HG03135 (cell line): Measurements from ENCODE around the gene CA5A.

ENCODE experiments used
- ATAC-seq: cut with Tn5 transposase; IDR thresholded peaks from one replicate; pipeline ENCODE4 v1.9.1; 2021; ENCODE audit warnings: mild to moderate bottlenecking, moderate library complexity; ENCODE audit not compliant: unreplicated experiment

The CA5A gene

GRCh38 chr16:87964049-87964659 is 27.8 kb upstream of the CA5A start:
- ATAC-seq: no peak

DNA sequence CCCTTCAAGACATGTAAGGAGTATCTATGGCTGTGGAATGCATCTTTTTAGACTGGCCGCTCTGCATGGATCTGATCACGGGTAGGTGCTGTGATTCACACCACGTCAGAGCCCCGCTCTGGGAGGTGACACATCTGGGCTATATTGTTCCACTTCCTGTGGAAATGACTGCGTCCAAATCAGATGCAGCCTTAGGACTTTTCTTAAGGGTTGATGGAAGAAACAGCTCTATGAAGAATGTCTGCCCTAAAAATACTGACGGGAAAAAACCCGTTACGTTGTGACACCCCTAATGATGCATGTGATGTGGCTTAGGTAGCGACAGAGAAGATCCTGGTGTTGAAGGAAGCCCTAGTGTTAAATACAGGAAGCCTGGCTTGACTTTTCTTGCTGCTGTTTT is 27.1 kb upstream of the CA5A start:
- ATAC-seq: no peak

GRCh38 chr16:87961623-87962022 is 25.3 kb upstream of the CA5A start:
- no peak for ATAC-seq

- ATAC-seq: no peak
Observed at GRCh38 chr16:87960852-87961251, 24.5 kb upstream of the CA5A start.

- ATAC-seq: no peak
Observed at GRCh38 chr16:87960296-87960695, 24.0 kb upstream of the CA5A start.

DNA sequence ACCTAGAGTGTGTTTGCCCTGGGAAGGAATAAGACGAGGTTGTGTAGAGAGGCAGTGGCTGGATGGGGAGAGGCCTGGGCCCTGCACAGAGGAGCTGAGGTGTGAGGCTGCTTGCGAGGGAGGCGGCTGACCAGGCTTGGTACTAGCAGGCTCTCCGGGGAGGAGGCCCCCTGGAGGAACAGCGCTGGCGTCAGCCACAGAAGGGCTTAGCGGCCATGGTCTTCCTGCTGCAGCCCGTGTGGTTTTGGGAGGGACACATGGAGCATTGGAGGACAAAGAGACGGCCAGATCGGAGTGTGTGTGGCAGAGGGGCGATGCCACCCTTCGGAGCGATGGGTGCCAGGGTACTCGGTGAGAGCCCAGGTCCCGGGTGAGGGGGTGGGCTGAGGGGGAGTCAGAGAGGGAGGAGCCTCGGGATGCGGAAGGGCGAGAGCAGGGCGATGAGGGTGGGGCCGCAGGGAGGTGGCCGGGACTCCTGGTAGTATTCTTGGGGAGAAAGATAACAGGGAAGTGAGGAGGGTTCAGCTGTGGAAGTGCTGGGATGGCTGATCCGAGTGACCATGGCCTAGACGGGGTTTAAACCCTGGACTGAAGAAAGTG is 23.2 kb upstream of the CA5A start:
- ATAC-seq: no peak

GRCh38 chr16:87958632-87959031 is 22.3 kb upstream of the CA5A start:
- ATAC-seq: no peak

DNA sequence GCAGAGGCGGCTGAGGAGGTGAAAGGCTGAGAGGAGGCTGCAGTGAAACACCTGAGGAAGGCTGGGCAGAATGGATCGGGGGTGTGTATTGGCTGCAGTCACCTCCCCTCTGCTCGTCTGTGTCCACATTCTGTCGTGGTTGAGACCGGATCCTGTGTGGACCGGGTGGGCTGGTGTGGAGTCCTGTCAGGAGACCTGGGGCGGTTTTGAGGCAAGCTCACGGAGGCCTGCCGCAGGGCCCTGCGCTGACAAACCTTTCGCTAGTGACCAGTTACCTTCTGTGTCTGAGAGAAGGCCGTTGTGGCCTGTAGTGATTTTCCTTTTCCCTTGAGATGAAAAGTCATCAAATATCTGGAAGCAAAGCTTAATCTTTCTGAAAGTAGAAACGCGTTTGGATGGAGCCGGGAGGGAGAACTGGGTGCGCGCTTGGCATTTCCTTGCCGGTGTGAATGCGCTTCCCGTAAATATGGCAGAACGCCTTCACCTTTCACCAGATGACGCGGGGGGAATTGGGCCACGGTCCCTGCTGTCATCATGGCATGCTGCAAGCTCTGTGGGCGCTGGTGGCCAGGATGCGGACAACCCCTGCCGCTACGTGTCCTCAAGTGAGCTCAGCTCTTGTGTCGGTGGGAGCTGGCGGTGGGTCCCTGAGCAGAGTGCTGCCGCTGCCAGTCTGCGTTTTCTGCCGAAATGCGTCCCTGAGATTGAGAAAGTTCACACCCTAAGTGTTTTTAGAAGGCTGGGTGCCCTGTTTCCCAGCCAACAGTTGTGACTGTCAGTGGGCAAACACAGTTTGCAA is 21.2 kb upstream of the CA5A start:
- no peak for ATAC-seq

DNA sequence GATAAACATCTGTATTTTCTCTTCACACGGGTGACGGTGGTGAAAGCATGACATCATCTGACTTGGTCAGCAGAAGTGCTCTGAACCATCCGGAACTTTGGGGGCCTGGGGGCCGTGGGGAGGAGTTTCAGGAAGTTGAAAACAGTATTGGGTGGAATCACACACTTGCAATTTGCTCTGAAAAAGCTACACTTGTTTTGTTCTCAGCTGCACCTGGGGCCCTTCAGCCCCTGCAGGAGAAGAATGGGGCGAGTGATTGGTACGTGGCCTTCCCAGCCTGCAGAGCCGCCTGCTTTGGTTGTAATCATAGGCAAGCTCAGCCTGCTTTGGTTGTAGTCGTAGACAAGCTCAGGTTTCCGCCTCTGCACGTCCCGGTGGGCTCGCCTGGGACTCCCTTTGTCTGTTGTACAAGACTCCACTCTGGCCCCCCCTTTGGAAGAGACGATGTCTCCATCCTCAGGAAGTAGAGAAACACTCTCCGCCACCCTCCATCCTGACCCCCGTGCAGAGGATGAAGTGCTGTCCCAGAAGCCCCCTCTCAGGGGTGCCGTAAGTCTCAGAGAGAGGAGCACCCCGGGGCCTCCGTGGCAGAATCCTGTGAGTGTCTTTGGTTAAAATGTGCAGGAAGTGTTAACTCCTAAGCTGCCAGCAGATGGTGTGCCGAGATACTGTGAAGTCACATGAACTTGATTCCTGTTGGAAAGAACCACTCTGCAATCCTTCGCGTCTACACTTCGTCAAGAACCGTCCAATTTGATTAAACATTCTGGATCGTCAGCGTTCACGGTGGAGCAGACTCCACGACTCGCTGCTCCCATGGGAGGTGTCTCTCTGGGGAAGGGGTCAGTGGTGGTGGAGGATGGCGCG is 20.3 kb upstream of the CA5A start:
- ATAC-seq: no peak

DNA sequence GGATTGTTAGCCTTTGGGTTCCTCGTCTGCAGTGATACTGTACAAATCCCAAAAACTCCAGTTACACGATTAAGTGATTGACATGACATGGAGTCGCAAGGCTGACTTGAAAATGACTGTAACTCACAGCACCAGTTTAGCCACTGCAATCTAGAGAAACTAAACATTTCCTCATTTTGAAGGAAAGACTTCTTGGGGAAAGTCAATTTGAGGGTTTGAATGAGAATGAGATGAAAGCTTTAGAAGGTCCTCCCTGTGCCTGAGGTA is 19.7 kb upstream of the CA5A start:
- no peak for ATAC-seq

DNA sequence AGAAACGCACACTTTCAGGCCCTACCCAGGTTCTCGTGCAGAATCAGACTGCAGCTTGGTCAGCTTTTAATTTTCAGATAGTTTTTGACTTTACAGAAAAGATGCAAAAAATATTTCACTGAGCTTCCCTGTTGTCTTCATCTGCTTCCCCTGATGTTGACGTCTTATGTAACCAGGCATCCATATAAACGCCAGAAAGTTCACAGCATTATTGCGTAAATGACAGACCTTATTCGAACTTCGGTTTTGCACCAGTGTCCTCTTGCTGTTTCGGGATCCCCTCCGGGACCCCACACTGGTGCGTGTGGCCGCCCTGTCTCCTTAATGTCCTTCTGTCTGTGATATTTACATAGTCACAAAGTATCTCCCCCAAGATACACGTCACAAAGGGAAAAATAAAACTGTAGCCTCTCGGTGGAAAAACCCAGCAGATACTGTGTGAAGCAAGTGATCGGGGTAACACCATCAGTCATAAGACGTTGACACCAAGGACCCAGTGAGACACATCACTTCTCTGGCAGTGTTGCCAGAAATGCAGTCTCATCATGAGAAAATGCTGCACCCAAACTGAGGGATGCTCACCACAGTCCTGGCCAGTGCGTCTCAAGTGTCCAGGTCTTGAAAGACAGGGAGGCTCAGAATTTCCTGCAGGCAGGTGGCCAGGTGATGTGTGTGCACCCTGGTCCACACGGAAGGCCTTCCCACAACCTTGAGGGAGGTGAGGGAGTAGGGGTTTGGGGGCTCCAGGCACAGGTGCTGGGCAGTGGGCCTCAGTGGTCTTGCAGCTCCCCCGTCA is 19.2 kb upstream of the CA5A start:
- ATAC-seq: no peak

DNA sequence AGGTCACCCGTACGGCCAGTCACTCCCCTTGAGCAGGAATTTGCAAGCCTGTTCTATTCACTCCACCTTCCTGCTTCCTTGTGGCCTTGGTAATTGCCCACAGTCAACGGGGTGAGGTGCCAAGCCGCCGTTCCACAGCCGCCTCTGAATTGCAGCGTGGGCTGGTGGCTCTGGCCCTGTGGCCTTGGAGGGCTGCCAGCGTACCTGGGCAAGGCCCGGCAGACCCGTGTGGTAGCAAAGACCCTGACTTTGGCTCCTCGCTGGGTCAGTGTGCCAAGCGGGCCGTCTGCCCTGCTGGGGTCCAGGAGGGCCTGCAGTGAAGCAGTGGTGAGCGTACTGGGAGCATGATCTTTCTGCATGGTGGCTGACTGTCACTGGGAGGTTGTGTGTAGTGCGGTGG is 18.5 kb upstream of the CA5A start:
- no peak for ATAC-seq

- ATAC-seq: no peak
Observed at GRCh38 chr16:87954361-87954760, 18.0 kb upstream of the CA5A start.

DNA sequence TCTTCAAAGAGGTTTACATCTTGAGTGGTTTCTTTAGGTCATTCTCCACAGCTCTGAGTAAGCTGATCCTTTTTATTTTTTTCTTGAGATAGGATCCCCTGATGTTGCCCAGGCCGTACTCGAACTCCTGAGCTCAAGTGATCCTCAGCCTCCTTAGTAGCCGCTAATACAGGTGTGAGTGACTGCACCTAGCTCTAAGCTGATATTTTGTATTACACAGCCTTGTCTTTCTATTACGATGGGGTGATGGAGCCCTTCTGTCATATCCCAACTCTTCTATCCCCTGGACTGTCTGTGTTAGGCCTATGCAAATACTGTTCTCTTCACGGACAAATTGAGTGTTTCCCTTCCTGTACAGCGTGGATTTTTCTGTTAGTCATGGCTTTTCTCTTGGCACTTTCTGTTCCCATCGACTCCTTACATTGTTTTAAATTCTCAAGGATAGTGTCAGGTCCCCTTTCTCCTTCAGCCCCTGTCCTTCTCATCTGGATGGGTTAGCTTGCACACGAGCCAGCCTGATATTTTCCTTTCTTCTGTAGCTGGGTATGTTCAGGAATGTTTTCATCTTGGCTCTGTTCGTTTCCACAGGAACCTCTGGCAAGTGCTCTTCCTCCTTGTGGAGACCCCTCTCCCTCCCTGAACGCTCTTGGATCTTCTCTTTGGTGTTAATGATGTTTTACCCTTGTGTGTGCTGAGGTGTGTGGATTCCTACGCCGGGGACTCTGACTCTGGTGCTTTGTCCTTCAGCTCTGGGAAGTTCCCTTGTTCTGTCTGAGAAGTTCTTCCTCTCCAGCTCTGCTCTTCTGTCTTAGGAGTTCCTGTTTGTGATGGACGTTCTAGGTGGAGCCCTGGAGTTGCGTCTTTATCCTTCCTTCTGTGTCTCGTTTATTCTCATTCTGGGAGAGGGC is 17.2 kb upstream of the CA5A start:
- ATAC-seq: no peak

DNA sequence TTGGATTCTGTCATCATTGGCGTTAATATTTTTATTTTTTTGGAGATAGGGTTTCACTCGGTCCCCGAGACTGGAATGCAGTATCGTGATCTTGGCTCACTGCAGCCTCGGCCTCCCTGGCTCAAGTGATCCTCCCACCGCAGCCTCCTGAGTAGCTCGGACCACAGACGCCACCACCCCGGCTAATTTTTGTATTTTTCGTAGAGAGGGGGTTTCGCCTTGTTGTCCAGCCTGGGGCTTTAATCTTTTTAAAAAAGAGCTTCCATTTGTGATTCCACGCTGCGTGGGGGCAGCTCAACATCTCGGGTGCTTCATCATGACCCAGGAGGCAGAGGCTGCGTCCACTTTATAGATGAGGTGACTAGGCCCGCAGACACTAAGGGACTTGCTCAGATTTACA is 16.4 kb upstream of the CA5A start:
- ATAC-seq: no peak

DNA sequence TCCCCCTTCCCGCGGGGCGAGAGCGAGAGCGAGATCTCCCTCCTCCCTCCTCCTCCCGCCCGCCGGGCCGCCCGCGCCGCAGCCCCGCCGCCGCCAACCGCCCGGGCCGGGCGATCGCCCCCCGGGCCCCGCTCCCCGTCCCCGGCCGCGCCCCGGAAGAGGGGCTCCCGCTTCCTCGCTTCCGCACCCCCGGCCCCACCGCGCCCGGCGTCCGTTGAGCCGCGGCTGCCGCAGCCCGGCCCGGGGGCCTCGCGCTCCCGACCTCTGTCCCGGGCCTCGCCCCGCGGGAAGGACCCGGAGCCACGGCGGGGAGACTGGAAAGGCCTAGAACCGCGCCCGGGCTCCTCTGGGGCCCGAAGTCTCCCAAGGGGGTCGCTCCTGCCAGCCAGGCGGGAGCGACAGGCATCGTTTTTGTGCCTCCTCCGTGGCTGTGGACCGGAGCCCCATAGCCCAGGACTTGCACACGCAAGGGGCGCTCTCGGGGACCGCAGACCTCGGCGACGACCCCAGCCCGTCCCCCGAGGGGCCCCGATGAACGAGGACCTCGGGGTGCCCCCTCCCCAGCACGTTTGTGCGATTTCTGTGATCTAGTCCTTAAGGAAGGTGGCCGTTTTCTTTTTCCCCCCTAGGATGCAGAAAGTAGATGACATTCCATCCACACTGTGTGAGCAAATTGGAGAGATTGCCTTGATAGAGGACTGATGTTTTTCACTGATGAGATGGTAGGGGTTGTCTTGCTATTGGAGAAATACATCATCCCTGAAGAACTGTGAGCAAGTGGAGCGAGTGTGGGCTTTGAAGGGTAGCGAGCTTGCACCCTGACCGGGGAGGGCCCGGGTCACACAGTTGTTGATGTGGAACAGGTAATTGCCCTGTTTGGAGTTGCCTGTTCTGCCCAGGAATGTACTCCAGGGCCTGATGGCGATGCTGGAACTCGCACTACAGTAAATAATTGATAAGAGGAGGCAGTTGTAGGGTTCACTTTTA is 15.5 kb upstream of the CA5A start:
- ATAC-seq: peak; percentile 18

DNA sequence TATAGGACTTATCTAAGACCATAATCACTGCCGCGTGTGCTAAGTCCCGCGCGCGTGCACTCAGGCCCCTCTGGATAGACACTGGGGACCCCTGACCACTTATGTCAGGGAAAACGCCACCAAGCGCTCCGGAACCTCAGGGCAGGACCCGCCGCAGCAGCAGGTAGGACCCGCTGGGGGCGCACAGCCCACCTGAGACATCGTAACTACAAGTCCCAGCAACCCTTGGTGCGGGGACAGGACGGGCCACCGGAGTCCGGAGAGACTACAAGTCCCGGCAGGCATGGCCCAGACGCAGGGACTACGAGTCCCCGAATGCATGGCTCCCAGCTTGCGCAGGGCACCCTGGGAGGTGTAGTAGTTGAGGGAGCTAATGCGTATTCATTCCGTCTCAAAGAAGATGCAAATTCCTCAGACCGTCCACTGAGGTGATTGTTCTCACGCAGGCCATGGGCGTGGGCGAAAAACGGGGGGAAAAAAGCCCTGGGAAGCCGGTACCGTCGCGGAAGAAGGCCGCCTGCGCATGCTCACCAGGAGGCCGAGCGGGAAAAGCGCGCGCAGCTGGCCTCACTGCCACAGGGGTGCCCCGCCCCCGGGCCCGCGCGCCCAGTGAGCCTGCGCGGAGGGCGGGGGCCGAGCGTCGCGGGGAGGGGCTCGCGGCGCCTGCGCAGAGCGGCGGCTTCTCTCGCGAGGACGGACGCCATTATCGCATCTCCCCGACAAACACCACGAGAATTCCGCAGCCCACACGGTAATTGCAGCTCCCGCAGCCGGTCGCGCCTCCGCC is 14.6 kb upstream of the CA5A start, which contains the start of gene BANP:
Gene BANP (plus strand): TSS at position 670 of the 787 bp plus-strand sequence. CDS start 23,682 bp downstream, outside the sequence.
- ATAC-seq: peak; percentile 83
